Activated CD4-positive, alpha-beta T cell treated with anti-CD3 and anti-CD28 coated beads, Interleukin-2, amount 50 U/mL, for 1 hour (primary cell): ENCODE measurements around the gene NALCN.

Experiments
- DNase-seq: peaks from one replicate; pipeline ENCODE4 v3.0.0-alpha.2; 2020

The NALCN gene

DNA sequence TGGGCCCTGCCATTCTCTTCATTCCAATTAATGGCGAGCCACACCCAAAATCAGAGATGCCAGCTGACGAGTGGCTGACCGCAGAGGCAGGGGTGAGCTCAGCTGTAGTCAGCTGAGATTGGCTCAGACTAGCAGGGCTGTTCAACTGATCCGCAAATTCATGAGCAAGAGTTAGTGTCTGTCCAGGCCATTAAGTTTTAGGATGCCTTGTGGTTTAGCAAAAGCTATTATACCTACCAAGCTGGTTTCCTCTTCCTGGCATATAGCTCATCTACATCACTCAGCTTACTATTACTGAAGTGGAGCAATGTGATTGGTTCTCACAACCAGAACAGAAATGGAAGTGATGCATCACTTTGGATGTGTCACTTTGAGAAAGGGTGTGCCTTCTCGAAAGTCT lies 148.7 kb downstream of the NALCN start:
- no peak for DNase-seq

DNA sequence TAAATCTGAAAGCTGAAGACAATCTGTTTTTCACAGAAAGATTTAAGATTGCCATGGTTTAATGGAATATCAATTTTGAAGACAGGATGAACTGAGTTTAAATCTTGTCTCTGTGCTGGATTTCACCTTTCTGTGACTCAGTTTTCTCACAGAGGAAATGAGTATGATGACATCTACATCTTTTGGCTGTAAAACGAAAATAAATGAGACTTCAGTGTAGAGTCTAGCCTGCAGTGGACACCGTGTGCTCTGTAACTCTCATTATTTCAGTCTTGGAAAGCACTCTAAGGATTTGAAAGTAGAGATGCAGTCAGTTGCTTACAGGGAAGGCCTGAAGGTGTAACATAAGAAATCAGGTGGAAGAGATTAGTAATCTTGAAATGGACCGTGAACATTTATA lies 150.4 kb downstream of the NALCN start:
- no peak for DNase-seq

DNA sequence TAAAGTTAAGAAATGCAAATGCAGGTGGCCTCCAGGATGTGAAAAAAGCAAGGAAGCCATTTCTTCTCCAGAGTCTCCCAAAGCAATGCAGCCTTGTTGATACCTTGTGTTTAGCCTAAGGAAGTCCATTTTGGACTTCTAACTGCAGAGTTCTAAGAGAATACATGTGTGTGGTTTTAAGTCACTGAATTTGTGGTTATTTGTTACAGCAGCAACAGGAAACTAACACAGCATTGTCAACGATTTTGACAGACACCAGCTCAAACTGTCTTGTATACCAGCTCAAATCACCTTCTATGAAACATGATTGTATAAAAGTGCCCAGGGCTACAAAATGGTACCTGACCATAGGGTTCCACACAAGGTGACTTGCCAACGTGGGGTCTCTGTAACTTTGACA lies 151.4 kb downstream of the NALCN start:
- DNase-seq = no peak

DNA sequence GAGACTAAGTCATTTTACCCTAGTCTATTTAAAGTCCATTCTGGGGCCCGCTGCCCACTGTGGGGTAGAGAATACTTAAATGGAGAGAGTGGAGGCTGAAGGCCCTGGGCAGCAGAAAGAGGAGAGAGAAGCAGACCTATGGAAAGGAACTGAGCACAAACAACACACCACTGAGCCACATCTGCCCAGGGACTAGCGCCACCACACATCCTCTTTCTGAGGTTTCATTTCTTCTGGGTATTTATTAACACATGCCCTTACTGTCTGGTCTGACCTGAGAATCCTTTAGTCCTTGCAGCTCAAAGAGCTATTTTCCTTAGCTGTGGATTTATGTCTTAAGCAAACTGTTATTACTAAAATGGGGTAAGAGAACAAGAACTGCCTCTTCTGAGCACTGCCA lies 154.0 kb downstream of the NALCN start:
- no peak for DNase-seq

DNA sequence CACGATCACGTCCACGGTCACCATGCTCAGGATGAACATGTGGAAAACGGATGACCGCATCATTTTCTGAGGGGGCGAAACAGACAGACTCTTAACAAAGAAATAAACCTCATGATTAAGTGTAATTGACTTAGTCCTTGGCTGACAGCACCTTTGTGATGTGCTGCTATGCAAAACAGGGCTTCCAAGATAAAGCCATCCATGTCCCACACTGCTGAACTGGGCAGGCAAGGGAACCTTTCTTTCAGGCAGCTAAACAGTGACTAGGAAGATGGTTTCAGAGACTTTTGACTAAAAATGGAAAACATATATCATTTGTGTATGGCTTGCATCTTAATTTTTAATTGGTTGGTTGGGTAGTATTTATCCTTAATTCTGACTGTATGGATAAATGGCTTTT lies 157.8 kb downstream of the NALCN start:
- DNase-seq = no peak

DNA sequence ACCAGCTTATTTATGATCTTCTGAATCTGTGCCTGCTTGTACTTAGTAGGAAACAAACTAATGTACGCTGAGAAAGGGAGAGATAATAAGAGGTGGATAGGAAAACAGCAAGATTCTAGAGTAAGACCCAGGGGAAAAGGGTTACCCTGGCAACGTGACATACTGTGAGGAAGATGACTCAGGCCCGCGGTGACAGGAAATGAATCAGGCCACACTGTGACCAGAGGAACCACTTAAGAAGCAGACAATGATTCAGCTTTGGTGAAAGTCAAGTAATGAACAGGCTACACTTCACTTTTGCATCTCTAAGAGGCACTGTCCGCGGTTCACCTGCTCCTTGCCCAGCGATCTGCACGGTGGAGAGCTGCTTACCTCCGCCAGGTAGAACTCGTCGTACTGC lies 158.2 kb downstream of the NALCN start:
- no peak for DNase-seq

DNA sequence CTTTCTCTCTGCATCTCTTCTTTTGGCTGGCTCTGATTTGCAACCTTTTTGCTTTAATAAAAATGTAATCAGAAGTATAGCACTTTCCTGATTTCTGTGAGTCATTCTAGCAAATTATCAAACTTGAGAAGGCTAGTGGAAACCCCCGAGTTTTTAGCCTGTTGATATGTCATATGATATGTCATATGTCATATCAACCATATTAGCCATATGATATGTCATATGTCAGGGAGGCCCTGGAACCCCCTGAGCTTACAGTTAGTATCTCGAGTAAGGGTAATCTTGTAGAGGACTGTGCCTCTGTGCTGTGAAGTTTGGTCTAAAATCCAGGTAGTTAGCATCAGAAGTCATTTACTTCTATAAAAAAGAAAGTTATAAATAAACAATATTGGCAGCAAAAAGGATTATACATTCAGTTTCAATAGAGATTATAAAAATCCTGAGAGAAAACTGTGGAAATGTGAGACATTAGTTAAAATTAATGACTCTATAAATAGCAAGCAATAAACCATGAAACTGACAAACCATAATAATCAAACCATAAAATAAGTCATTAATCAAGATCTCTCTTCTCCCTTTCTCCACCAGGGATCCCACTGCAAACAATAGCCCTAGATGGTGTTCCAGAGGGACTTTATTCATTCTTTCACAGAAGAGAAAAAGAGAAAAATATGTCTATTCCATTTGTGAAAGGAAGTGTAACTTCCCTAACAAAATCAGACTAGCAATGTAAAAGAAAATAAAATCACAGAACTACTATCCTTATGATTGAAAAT lies 167.4 kb downstream of the NALCN start:
- no peak for DNase-seq

DNA sequence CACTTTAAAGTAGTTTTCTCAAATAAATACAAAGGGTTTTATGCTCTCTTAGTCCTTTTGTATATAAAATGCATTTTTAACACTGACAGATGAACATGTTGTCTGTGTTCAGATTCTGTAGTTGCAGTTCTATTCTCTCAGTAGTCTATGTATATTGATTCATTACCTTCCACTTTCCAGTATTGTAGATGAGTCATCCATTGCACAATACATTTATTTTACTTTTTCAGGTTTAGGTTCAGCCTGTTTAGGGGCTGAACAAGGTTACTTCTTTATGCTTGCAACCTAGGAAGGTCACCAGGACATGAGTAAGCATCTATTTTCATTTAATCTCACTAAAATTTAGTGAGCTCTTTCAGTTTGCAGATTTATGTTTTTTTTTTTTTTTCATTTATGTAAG lies 173.6 kb downstream of the NALCN start:
- no peak for DNase-seq

DNA sequence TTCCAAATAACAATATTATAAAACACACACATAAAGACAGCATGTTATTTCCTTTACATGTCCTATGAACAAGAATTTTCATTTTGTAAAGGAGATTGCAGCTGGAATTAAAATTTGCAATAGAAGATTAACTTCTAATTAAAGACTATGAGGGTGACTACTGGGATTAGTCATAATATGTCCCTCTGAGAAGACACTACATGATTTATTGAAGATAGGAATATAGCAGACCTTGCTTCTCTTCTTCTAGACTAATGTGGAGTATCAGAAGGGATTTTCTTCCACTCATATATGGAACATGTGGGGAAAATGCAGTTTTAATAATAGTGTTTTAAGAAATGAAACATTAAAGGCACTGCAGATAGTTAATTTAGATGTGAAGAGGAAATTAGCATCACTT lies 177.8 kb downstream of the NALCN start:
- no peak for DNase-seq

DNA sequence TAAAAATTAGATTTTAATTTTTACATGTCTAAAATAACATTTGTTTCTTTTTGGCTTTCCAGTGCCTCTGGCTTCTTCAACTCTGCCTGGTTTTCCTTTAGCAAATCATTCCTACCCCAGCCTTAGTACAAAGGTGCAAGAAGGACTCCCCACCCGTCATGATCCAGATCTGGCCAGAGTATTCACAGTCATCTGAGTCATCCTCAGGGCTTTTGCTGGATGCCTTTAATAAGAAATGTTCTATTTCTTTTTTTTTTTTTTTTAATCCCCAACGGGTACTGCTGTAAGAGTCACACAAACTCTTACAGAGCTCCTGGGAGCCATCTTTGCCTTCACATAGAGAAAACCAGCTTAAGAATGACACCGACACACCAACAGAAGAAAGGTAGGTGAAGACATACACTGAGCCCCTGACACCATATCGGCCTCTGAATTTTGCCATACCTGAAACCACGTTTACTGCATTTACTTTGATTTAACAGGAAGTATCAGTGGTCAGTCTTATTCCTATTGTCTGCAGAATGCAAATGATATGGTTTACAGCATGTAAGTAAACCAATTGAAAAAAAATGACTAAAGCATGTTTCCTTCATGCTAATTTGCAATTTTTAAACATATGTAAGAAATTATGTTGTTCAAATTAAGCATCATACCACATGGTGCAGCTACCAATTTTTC lies 184.4 kb downstream of the NALCN start:
- no peak for DNase-seq

DNA sequence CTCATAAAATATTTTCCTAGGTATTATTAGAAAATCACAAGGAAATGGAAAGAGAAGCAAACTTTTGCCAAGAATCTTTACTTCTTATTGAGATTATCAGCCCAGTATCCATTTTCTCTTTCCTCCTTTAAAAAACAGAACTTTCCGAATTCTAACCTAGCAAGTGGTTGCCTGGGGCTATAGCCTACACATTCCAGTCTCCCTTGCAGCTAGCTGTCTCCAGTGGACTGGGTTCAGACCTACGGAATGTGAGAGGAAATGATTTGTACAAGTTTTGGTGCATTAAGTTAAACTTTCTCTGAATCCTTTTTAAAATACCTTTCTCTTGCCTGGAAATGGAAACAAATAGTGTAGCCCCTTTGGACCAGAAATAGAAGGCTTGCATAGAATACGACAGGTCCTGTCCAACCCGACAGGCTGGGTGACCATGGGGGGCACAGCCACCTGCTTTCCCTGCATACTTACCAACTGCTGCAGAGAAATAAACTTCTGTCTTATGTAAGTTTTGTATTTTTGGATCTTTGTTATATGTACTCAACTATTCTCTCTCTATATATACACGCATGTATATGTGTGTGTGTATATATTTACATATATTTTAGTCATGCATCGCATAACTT lies 185.9 kb downstream of the NALCN start:
- DNase-seq = no peak

DNA sequence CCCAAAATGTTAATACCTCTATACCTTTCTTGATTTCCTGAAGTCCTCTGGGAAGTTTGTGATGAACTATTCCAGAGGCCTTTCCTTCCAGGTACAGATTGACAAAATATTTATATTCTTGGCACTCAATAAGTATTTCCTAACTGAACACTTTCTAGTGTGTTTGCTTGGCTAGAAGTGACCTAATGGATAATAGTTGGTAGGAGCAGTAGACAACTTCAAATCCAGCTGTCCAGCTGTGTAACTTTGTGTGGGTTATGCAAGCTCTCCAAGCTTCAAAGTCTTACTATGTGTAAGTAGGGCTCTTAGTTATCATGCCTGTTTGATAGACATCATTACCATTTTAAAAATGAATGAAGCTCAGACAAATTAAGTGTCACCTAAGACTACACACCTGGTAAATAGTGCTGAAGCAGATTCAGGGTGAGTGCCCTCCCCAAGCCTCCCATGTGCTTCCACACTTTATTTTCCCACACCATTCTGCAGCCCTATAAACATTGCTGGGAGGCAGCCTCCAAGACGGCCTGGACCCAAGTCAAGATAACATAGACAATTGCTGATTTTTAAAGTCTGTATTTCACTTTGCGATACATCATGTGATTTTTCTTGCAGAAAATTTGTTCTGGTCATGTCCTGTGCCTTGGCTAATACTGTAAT lies 196.6 kb downstream of the NALCN start:
- no peak for DNase-seq

DNA sequence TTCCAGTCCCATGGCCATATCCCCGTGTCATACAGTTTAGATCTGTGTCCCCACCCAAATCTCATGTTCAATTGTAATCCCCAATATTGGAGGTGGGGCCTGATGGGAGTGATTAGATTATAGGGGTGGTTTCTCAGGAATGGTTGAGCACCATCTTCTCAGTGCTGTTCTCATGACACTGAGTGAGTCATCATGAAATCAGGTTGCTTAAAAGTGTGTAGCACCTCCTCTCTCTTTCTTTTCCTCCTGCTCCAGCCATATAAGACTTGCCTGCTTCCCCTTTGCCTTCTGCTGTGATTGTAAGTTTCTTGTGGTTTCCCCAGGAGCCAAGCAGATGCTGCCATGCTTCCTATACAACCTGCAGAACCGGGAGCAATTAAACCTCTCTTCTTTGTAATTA lies 197.8 kb downstream of the NALCN start:
- DNase-seq = no peak

DNA sequence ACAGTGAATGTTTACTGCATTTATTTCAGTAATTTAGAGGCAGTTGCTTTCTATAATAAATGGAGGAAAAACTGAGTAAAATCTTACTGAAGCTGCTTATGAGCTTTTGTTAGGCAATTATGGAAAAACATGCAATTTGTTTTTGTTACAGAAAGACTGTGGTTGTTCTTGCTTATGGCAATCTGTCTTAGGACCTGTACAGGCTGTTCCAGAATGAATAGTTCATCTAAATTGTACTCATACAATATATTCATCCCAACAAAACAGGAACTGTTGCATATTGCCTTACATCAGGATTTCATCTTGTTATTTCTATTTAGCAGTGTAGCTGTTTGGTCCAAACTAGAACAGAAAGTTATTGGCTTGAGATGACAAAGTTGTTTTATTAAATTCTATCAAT lies 199.2 kb downstream of the NALCN start:
- DNase-seq = no peak

DNA sequence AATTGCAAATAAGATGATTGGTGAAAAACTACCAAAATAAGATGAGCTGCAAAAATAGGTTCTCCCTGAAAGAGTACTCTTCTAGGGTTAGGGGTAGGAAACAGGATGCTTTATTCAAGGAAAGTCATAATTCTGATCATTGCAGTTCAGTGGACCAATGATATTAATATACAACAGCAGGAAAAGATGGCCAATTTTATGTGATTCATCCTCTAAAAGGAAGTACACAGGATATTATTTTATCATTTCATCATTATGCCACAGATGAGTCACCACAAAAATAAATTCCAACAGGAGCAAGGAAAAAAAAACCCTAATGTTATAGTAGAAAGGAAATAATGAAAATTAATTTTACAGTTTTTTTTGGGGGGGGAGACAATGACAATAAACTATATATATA lies 205.0 kb downstream of the NALCN start:
- DNase-seq = no peak

DNA sequence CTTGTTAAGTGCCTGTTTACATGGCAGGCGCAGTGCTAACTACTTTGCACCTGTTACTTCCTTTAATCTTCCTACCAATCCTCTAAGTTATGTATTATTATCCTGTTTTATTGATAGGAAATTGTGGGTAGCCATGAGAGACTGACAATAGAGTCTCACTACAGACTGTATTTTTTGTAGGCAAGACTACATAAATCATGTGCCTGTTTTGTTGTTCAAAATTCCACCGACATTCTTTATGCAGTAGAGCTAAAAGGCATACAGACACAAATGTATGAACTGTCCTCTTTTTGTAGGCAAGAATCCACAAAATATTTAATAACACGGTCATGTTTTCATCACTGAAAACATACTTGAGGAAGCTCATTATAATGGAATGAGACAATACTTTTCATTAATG lies 205.5 kb downstream of the NALCN start:
- no peak for DNase-seq

DNA sequence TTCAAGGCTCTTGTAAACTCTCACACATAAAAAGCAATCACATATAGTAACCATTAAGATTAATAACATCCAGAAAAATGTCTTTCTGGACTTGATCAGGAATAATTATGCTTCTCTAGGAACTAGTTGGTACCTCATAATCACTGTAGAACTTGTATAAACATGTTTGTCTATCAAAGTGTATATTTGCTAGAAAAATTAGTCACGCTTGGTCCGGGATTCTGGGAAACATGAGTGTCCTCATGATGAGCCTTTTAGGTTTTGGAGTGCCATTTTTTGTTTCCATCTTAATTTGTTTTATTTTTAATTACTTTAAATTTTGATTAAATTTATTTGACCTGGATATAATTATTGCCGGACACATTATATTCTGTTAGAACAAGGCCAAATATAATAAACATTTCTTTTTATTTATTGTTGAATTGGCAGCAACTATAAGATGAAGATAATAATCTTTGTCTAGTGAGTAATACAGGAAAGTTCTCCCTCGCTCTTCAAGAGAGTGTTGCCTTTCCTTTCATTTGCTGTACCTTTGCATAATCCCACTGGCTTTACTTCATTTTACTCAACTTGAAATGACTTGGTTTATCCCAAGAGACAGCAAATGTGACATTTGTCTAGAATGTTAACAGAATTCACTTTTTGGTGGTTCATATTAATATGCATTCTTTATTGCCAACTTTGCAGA lies 207.0 kb downstream of the NALCN start:
- no peak for DNase-seq

DNA sequence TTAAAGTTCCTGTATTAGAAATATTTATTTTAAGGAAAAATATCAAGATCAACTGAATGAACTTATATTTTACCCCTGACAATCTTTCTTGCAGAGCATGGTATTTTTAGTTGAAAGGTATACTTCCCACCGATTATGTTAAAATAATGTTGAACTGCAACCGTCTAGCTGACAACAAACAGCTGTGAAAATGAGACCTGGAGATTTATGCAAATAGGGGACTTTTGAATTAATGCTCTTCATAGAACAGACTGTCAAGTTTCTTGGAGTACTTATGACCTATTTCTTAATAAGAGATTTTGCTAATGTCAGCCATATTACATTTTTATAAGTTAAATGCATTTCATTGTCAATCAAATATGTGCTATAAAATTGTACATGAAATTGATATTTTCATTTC lies 210.9 kb downstream of the NALCN start:
- no peak for DNase-seq

DNA sequence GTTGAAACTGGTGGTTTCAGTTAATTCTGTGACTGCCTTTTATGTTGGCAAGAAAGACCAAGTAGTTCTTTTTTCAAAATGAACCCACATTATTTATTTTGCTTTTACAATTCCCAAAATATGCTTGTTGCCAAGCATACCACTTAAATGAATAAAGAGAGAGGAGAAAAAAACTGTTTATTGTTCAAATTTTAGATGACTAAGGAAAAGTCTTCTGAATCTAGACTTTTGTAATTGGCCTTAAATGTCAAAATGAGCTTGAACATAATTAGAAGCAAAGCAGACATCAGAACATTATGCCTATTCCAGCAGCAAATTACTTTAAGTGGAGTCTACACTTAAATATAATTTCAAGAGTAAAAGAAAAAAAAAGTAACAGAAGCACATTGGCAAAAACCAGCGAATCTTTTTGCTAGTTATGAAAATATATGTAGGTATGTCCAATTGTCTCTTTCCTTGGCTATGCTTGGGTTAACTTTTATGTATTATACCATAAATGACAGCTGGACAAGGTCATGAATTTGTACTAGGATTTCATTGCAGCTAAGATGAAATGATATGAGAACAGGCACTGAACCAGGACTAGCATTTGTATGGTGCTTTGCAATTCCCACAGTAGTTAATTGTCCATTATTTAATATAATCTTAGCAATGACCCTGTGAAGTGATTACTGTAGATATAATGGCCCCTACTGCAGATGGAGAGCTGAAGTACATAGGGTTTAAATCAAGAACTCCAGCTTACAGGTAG lies 211.9 kb downstream of the NALCN start:
- DNase-seq = no peak

DNA sequence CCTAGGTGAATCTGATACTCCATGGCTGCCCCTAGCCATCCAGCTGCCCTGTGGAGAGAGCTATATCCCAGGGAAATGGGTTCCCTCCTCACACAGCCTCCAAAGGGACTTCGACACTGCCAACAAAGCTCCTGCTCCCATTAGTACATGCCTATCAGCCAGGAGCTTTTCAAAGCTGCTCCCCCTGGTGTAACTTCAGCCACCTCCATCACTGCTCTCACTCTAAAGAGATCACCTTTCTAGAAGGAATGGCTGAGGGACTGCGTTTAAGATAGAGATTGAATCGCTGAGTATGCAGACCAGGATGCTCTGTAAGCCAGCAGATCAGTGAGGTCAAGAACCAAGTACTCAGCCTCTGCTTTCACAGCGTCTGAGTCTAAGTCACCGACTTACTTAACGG lies 213.7 kb downstream of the NALCN start:
- no peak for DNase-seq

DNA sequence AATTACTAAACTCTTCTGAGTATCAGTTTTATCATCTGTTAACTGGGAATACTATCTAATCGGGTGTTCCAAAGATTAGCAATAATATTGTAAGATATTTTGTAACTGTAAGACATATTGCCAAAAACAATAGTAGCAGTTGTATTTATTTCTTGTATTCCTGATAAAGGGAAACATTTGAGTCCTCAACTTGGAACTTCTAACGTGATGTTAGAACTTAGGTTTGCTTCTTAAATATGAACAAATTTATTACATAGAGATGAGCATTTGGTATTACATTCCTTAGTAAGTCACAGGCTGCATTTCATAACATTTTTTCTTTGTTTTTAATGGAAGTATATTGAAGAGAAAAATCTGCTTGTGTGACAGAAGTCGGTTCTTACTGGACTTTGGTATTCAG lies 225.3 kb downstream of the NALCN start:
- no peak for DNase-seq

DNA sequence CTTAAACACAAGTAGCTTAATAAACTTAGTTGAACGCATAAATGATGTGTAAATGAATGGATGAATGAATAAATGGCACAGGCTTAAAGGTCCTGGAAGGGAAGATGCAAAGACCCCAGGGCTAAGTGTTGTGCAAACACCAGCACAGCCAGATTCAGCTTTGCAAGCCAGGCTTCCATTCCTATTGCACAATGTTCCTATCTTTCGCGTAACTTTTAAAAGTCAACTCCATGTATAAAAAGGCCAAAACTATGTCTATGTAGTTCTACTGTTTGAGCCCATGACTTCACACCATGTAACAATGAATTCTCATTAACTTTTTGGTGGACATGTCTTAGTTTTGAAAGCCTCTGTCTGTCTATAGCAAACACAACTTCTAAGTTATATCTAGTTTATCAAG lies 226.0 kb downstream of the NALCN start:
- no peak for DNase-seq

DNA sequence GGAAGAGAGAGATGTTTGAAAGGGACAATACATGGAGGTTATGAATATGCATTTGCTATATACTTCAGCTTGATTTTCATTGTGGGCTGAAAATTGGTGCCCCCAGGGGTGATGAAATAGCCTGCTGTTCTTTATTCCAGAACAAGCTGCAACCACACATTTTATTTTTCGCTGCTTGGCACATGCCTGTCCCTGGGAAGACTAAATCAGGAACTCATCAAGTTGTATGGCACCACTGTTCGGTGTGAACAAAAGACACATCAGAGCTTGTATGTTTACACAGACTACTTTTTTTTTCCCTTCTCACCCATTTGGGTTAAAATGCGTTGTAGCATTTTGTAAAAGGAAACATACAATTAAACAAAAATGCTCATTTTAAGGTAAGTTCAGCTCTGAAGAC lies 230.7 kb downstream of the NALCN start:
- no peak for DNase-seq
